SK-N-SH treated with all-trans-retinoic acid at 6 μM for 48 hours (cell line): ENCODE measurements around the gene SORCS1.

Experiments used
- ARNTL ChIP-seq: fragments of 450-650 bp; formaldehyde crosslinking; IDR thresholded peaks from 2 replicates; pipeline ENCODE4 v1.5.0; 2020; ENCODE audit warnings: low read depth, mild to moderate bottlenecking, moderate library complexity, borderline replicate concordance
- BACH2 ChIP-seq: fragments of 250-450 bp; sonication (Bioruptor Pico); IDR thresholded peaks from 2 replicates; pipeline ENCODE4 v1.9.0; 2021; ENCODE audit warnings: mild to moderate bottlenecking, borderline replicate concordance
- CREB5 ChIP-seq: fragments of 250-450 bp; sonication (Bioruptor Pico); IDR thresholded peaks from 2 replicates; pipeline ENCODE4 v1.5.1; 2020; ENCODE audit warnings: low read depth, mild to moderate bottlenecking, moderate library complexity
- ESRRG ChIP-seq: fragments of 250-450 bp; sonication (Bioruptor Pico); IDR thresholded peaks from 2 replicates; pipeline ENCODE4 v1.6.1; 2021; ENCODE audit warnings: mild to moderate bottlenecking
- GLIS3 ChIP-seq: fragments of 250-450 bp; sonication (Bioruptor Pico); IDR thresholded peaks from 2 replicates; pipeline ENCODE4 v1.5.0; 2020; ENCODE audit warnings: mild to moderate bottlenecking, moderate library complexity
- POU6F1 ChIP-seq: fragments of 250-450 bp; sonication (Bioruptor Pico); IDR thresholded peaks from 2 replicates; pipeline ENCODE4 v1.8.0; 2021; ENCODE audit warnings: low read depth, mild to moderate bottlenecking, moderate library complexity, borderline replicate concordance
- SNAI2 ChIP-seq: fragments of 250-450 bp; sonication (Bioruptor Pico); IDR thresholded peaks from 2 replicates; pipeline ENCODE4 v1.5.0; 2020; ENCODE audit warnings: mild to moderate bottlenecking, moderate library complexity
- TOX ChIP-seq: fragments of 250-450 bp; sonication (Bioruptor Pico); IDR thresholded peaks from 2 replicates; pipeline ENCODE4 v1.8.0; 2021; ENCODE audit warnings: mild to moderate bottlenecking, moderate library complexity, borderline replicate concordance
- TSHZ2 ChIP-seq: fragments of 250-450 bp; sonication (Bioruptor Pico); IDR thresholded peaks from 2 replicates; pipeline ENCODE4 v1.5.0; 2020; ENCODE audit warnings: mild to moderate bottlenecking, moderate library complexity
- ZFP3 ChIP-seq: fragments of 250-450 bp; sonication (Bioruptor Pico); IDR thresholded peaks from 2 replicates; pipeline ENCODE4 v1.5.0; 2020; ENCODE audit warnings: mild to moderate bottlenecking, moderate library complexity
- ZFP30 ChIP-seq: fragments of 450-650 bp; formaldehyde crosslinking; IDR thresholded peaks from 2 replicates; pipeline ENCODE4 v1.5.0; 2022; ENCODE audit warnings: mild to moderate bottlenecking, moderate library complexity
- ZNF565 ChIP-seq: fragments of 450-650 bp; formaldehyde crosslinking; conservative IDR thresholded peaks from 2 replicates; pipeline ENCODE4 v1.5.0; 2020; ENCODE audit warnings: low read depth, mild to moderate bottlenecking, moderate library complexity
- ZNF8 ChIP-seq: fragments of 450-650 bp; formaldehyde crosslinking; IDR thresholded peaks from 2 replicates; pipeline ENCODE4 v1.5.0; 2020; ENCODE audit warnings: mild to moderate bottlenecking, moderate library complexity

GRCh38 chr10:106900016-106900652 is 264.4 kb downstream of the SORCS1 start:
- TF ChIP-seq BACH2 (CRISPR knock-in tag) (no peak), ZFP3 (no peak), ZFP30 (CRISPR knock-in tag) (no peak), CREB5 (CRISPR knock-in tag) (no peak), SNAI2 (CRISPR knock-in tag) (no peak), ZNF8 (CRISPR knock-in tag) (no peak), TOX (no peak), TSHZ2 (CRISPR knock-in tag) (no peak), ZNF565 (CRISPR knock-in tag) (no peak), GLIS3 (no peak), ARNTL (CRISPR knock-in tag) (no peak), POU6F1 (CRISPR knock-in tag) (no peak), ESRRG (CRISPR knock-in tag) (no peak)
